Keratinocyte (primary cell): ENCODE data around the gene MFSD11. TPM values are rescaled to one million over a fixed set of nuclear protein-coding genes. Genes with fewer than 3 reads are reported as not detected.

Experiments
- DNase-seq: peaks from one replicate; pipeline ENCODE4 v3.0.0-alpha.2; 2011; ENCODE audit warnings: low read depth, missing footprints, low spot score
- FAIRE-seq: peaks from 2 replicates; lab custom pipeline; 2011; peaks lifted over from hg19 to GRCh38; lab: Jason Lieb, UNC
- H2AFZ ChIP-seq: 2 replicates; pipeline ENCODE4 v1.6.0; 2012; ENCODE audit warnings: low read length, control low read depth, inconsistent platforms; ENCODE audit not compliant: control insufficient read depth
- H3K27ac ChIP-seq: 2 replicates; pipeline ENCODE4 v1.5.1; 2011; ENCODE audit warnings: low read length; ENCODE audit not compliant: control insufficient read depth, insufficient read depth
- H3K27me3 ChIP-seq: 3 replicates; pipeline ENCODE4 v1.6.0; 2011; ENCODE audit warnings: low read length; ENCODE audit not compliant: control insufficient read depth, insufficient read depth; ENCODE audit errors: extremely low read depth
- H3K36me3 ChIP-seq, 2 experiments: 2 replicates in 1 of 2; 3 replicates in 1 of 2; pipeline ENCODE4 v1.5.1; 2011; ENCODE audit warnings: low read length in 2 of 2, mild to moderate bottlenecking in 1 of 2; ENCODE audit not compliant: control insufficient read depth in 2 of 2, insufficient read depth in 2 of 2; ENCODE audit errors: extremely low read depth in 1 of 2
- H3K4me1 ChIP-seq: 3 replicates; pipeline ENCODE4 v1.5.1; 2011; ENCODE audit warnings: low read length; ENCODE audit not compliant: control insufficient read depth, insufficient read depth; ENCODE audit errors: extremely low read depth
- H3K4me2 ChIP-seq: 3 replicates; pipeline ENCODE4 v1.6.0; 2011; ENCODE audit warnings: low read depth, low read length; ENCODE audit not compliant: control insufficient read depth, insufficient read depth; ENCODE audit errors: extremely low read depth
- H3K4me3 ChIP-seq, 3 experiments: fragments of 200-600 bp in 1 of 3; sonication (generic) in 1 of 3; 2 replicates in 2 of 3; 3 replicates in 1 of 3; pipeline ENCODE4 v1.5.1; 2011 to 2016; ENCODE audit warnings: low read length in 3 of 3, mild to moderate bottlenecking in 3 of 3, control low read depth in 2 of 3, inconsistent platforms in 1 of 3, low read depth in 1 of 3, mixed read lengths in 1 of 3, mixed run types in 1 of 3, moderate library complexity in 1 of 3; ENCODE audit not compliant: control insufficient read depth in 2 of 3, insufficient read depth in 2 of 3; ENCODE audit errors: extremely low read depth in 1 of 3
- H3K79me2 ChIP-seq: 2 replicates; pipeline ENCODE4 v1.6.0; 2012; ENCODE audit warnings: low read length; ENCODE audit not compliant: control insufficient read depth, insufficient read depth
- H3K9ac ChIP-seq: 3 replicates; pipeline ENCODE4 v1.6.0; 2011; ENCODE audit warnings: low read length; ENCODE audit not compliant: control insufficient read depth, insufficient read depth; ENCODE audit errors: extremely low read depth
- H3K9me1 ChIP-seq: 3 replicates; pipeline ENCODE4 v1.6.0; 2011; ENCODE audit warnings: low read length; ENCODE audit not compliant: control insufficient read depth, insufficient read depth; ENCODE audit errors: extremely low read depth
- H3K9me3 ChIP-seq: 2 replicates; pipeline ENCODE4 v1.5.1; 2012; ENCODE audit warnings: low read depth, low read length; ENCODE audit not compliant: control insufficient read depth
- H4K20me1 ChIP-seq: 3 replicates; pipeline ENCODE4 v1.6.0; 2011; ENCODE audit warnings: low read length; ENCODE audit not compliant: control insufficient read depth, insufficient read depth; ENCODE audit errors: extremely low read depth
- EZH2 ChIP-seq: IDR thresholded peaks from one replicate; pipeline ENCODE4 v1.6.1; 2012; ENCODE audit warnings: inconsistent platforms, mild to moderate bottlenecking, low read length, moderate library complexity
- dilution Hi-C: fragments of 300-500 bp; cut with MboI; formaldehyde crosslinking; loops from one replicate; pipeline ENCODE4 v1.7.0; 2020; ENCODE audit warnings: low sequenced_read_pairs; ENCODE audit not compliant: extremely low pct_ligation_motif_present
- polyA plus RNA-seq, 5 experiments: library from polyadenylated mRNA; depleted of rRNA in 3 of 5; stranded (reverse) in 3 of 5; stranded (forward) in 1 of 5; unstranded in 1 of 5; fragments of >200 nt; gene quantifications; 1 replicate in 1 of 5; 2 replicates in 3 of 5; 3 replicates in 1 of 5; pipeline versions ENCODE4 v1.2.1 to v1.2.3, GENCODE V29; 2011 to 2012; ENCODE audit warnings: missing spikeins in 2 of 5, low read depth in 1 of 5, low replicate concordance in 1 of 5
- TF ChIP-seq, protein P1 (sequence below), 3 experiments: IDR thresholded peaks in 1 of 3; conservative IDR thresholded peaks in 1 of 3; optimal IDR thresholded peaks in 1 of 3; 2 replicates in 2 of 3; 3 replicates in 1 of 3; pipeline versions ENCODE3 to v1.5.1; 2011; ENCODE audit warnings: low read length in 3 of 3, mild to moderate bottlenecking in 3 of 3, moderate library complexity in 2 of 3, control low read depth in 1 of 3, inconsistent platforms in 1 of 3; ENCODE audit not compliant: insufficient read depth in 2 of 3; ENCODE audit errors: extremely low read depth in 1 of 3

Gene MFSD11
- polyA plus RNA-seq, 1 donor (not counting 4 experiments of a cell fraction or from before 2014, with no cell fraction given), result 14.6 TPM

DNA sequence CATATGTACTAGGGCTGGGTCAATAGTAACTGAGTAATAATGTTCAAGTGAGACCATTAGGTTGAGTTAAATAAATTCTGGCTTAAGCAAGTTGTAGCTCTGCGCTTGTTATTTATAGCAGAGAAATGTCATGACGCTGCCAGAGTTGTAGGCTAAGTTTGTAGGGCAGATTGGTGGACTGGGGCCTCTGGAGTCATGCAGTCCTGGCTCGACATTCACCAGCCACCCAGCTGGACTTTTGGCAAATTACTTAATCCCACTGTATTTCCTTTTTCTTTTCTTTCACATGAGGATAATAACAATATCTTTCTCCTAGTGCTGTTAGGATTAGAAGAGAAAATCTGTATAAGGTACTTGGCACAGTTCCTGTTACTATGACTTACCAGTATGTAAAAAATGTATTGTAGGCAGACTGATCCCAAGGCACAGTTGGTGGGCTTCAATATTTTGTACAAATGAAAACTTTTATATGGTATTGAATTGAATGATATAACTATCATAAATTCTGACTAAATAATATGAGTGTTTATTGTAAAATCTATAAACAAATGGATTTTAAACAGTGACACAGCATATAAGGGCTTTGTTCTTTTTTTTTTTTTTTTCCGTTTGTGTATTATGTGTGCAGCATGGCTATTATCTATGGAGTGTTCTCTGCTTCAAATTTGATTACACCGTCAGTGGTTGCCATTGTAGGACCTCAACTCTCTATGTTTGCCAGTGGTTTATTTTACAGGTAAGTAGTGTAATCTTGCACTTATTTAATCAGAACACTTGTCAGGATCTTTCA, 2.6 kb downstream of the MFSD11 start:
- no peak for TF ChIP-seq EZH2
- TF ChIP-seq, protein P1, sequence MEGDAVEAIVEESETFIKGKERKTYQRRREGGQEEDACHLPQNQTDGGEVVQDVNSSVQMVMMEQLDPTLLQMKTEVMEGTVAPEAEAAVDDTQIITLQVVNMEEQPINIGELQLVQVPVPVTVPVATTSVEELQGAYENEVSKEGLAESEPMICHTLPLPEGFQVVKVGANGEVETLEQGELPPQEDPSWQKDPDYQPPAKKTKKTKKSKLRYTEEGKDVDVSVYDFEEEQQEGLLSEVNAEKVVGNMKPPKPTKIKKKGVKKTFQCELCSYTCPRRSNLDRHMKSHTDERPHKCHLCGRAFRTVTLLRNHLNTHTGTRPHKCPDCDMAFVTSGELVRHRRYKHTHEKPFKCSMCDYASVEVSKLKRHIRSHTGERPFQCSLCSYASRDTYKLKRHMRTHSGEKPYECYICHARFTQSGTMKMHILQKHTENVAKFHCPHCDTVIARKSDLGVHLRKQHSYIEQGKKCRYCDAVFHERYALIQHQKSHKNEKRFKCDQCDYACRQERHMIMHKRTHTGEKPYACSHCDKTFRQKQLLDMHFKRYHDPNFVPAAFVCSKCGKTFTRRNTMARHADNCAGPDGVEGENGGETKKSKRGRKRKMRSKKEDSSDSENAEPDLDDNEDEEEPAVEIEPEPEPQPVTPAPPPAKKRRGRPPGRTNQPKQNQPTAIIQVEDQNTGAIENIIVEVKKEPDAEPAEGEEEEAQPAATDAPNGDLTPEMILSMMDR (optimal IDR thresholded peaks at IDR 0.05 in 1 of 3, IDR thresholded peaks at IDR 0.05 in 1 of 3, conservative IDR thresholded peaks at IDR 0.05 in 1 of 3; ENCODE audit: extremely low read depth in 1 of 3, insufficient read depth in 2 of 3, low read length in 3 of 3), result no peak
- Histone ChIP-seq H3K4me3 (no peak overlapping the region), H3K9me1 (peaks cover 2% of the 10 kb centered on the region), H3K27me3 (no peaks in the 10 kb centered on the region), H3K4me1 (peaks cover 12% of the 10 kb centered on the region), H3K9ac (no peak overlapping the region), H3K36me3 (peaks cover 10 to 15% of the 10 kb centered on the region in 2 experiments), H3K27ac (no peak overlapping the region), H3K9me3 (no peaks in the 10 kb centered on the region), H3K79me2 (peaks cover 24% of the 10 kb centered on the region), H3K4me2 (no peak overlapping the region), H4K20me1 (peaks cover 5% of the 10 kb centered on the region), H2AFZ (no peak overlapping the region)
- dilution Hi-C loops, result no loop called here
- DNase-seq (no peak), FAIRE-seq (no peak)

DNA sequence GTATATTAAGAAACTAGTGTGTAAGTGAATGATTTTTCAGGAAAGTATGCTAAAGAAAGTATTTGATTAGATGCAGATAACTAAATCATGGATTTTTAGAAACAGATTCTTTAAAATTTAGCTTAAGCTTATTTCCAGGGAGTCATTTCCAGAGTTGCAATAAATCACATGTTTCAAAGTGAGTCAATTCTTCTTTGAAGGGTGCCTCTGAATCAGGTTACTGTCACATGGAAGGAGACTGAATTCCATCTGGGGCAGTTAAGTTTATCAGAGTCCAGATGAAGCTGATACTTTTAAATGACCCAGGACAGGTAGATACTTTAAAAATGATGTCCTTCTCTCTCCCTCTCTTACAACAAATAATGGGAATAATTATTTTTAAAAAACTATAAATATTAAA, 5.0 kb downstream of the MFSD11 start:
- no peak overlapping the region for H3K4me2 ChIP-seq
- H3K9me1 ChIP-seq, result peaks cover 2% of the 10 kb centered on the region
- H4K20me1 ChIP-seq, result no peaks in the 10 kb centered on the region
- dilution Hi-C loops, result no loop called here
- no peak for DNase-seq
- H3K4me3 ChIP-seq, result no peak overlapping the region
- no peak overlapping the region for H2AFZ ChIP-seq
- H3K27ac ChIP-seq, result no peak overlapping the region
- H3K79me2 ChIP-seq, result peaks cover 8% of the 10 kb centered on the region
- no peak overlapping the region for H3K9ac ChIP-seq
- H3K36me3 ChIP-seq, result peaks cover 8% of the 10 kb centered on the region in 2 experiments
- no peaks in the 10 kb centered on the region for H3K27me3 ChIP-seq
- no peak for FAIRE-seq
- H3K4me1 ChIP-seq, result peaks cover 14% of the 10 kb centered on the region
- TF ChIP-seq, protein P1 (optimal IDR thresholded peaks at IDR 0.05 in 1 of 3, IDR thresholded peaks at IDR 0.05 in 1 of 3, conservative IDR thresholded peaks at IDR 0.05 in 1 of 3; ENCODE audit: extremely low read depth in 1 of 3, insufficient read depth in 2 of 3, low read length in 3 of 3), result no peak
- TF ChIP-seq EZH2, result no peak
- H3K9me3 ChIP-seq, result no peaks in the 10 kb centered on the region
